ENCODE data around the gene CDS1.
A peak's percentile ranks its signal among the peaks of the same experiment; 100 is the strongest.
"Not testable (repeated sequence)": the region's sequence is repeated elsewhere in the genome, so short reads cannot be mapped to it uniquely, and the experiment has no call there.

Gene CDS1

DNA sequence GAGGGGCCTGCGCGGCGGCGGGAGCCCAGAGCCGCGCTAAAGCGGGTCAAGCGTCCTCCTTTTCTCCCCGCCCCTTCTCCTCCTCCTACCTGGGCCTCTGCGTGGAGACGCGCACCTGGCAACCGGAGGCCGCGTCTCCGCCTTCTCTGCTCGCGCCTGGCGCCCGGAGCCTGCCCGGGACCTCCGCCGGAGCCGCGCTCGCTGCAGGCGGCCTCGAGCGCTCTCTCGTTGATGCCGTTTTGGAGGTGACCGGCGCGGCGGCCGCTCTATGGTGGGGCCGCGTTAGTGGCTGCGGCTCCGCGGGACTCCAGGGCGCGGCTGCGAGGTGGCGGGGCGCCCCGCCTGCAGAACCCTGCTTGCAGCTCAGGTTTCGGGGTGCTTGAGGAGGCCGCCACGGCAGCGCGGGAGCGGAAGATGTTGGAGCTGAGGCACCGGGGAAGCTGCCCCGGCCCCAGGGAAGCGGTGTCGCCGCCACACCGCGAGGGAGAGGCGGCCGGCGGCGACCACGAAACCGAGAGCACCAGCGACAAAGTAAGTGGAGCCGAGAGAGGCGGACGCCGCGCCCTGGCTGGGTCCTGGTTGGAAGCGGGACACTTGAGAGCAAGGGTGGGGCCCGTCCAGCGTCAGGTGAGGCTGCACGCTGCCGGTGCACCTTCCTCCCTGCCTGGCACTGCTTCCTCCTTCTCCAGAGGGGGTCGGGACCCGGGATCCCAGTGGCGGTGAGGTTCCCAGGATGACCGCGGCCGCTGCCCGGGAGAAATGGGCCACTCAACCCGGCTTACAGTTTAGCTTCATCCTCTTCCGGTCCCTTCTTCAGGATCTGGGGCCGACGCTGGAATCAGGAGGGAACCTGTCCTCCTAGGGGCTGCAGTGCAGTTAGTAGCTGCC lies at the start of gene CDS1:
Gene CDS1, plus strand, starts transcription at position 140 of the 888 bp plus-strand sequence. Its CDS starts 275 bp downstream, at position 415.
- peak within 1 kb of the TSS; percentile 83 for H3K27ac ChIP-seq
- POLR2A ChIA-PET (ENCODE audit: low non-redundant PET), result no interaction called here
- CTCF ChIA-PET, result no interaction called here
- TF ChIP-seq, protein P1, sequence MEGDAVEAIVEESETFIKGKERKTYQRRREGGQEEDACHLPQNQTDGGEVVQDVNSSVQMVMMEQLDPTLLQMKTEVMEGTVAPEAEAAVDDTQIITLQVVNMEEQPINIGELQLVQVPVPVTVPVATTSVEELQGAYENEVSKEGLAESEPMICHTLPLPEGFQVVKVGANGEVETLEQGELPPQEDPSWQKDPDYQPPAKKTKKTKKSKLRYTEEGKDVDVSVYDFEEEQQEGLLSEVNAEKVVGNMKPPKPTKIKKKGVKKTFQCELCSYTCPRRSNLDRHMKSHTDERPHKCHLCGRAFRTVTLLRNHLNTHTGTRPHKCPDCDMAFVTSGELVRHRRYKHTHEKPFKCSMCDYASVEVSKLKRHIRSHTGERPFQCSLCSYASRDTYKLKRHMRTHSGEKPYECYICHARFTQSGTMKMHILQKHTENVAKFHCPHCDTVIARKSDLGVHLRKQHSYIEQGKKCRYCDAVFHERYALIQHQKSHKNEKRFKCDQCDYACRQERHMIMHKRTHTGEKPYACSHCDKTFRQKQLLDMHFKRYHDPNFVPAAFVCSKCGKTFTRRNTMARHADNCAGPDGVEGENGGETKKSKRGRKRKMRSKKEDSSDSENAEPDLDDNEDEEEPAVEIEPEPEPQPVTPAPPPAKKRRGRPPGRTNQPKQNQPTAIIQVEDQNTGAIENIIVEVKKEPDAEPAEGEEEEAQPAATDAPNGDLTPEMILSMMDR (conservative IDR thresholded peaks at IDR 0.05; ENCODE audit: low read depth), result no peak
- DNase-seq (ENCODE audit: low spot score), result peak; percentile 49

DNA sequence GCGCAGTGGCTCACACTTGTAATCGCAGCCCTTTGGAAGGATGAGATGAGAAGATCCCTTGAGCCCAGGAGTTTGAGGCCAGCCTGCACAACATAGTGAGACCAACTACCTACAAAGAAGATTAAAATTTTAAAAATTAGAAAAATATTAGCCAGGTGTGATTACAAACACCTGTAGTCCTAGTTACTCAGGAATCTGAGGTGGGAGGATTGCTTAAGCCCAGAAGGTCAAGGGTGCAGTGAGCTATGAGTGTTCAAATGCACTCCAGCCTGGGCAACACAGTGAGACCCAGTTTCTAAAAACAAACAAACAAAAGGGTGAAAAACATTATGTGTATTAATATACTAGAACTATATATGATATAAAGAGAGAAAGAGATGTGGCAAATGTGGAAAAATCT lies 47.0 kb upstream of the CDS1 start:
- no peak overlapping the region for H3K27ac ChIP-seq
- DNase-seq (ENCODE audit: low spot score), result no peak
- TF ChIP-seq, protein P1 (conservative IDR thresholded peaks at IDR 0.05; ENCODE audit: low read depth), result no peak
- ChIA-PET POLR2A (ENCODE audit: low non-redundant PET) (no interaction called here), CTCF (no interaction called here)

GRCh38 chr4:84545093-84545492 lies 37.8 kb upstream of the CDS1 start:
- POLR2A ChIA-PET (ENCODE audit: low non-redundant PET), result no interaction called here
- no peak for DNase-seq (ENCODE audit: low spot score)
- CTCF ChIA-PET, result interaction anchor here (0.6 kb wide), 3 partner anchors 39 to 1010 kb away, joined by 3 to 5 read pairs (median 4); no protein-coding TSS in a partner anchor
- H3K27ac ChIP-seq, result no peak overlapping the region
- TF ChIP-seq, protein P1 (conservative IDR thresholded peaks at IDR 0.05; ENCODE audit: low read depth), result no peak

DNA sequence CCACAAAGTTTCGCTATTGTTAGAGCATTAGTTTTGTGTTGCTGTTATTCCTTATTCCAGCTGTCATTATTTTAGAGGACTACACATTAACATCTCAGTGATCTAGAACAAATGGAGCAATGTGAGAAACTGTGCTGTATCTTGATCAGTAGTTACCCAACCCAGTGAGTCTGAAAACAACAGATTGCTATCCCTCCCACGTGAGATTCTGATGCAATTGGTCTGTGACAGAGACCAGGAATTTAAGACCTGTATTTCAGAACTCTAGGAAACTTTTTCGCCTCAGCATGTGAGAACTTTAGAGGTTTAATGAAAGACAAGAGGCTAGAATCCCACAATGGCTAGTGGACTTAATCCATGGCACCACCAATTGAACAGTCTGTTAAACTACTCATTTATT lies 35.7 kb upstream of the CDS1 start:
- no peak overlapping the region for H3K27ac ChIP-seq
- CTCF ChIA-PET, result no interaction called here
- TF ChIP-seq, protein P1 (conservative IDR thresholded peaks at IDR 0.05; ENCODE audit: low read depth), result no peak
- POLR2A ChIA-PET (ENCODE audit: low non-redundant PET), result no interaction called here
- no peak for DNase-seq (ENCODE audit: low spot score)

DNA sequence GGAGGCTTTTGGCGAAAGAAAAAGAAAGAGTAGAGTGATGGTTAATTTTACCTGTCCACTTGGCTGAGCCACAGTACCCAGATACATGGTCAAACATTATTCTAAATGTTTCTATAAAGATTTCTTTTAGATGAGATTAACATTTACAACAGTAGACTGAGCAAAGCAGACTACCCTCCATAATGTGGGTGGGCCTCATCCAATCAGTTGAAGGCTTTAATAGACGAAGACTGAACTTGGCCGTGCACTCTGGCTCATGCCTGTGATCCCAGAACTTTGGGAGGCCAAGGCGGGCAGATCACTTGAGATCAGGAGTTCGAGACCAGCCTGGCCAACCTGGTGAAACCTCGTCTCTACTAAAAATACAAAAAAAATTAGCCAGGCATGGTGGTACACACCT lies 33.7 kb upstream of the CDS1 start:
- CTCF ChIA-PET; POLR2A ChIA-PET (ENCODE audit: low non-redundant PET); DNase-seq (ENCODE audit: low spot score): not testable (repeated sequence)

DNA sequence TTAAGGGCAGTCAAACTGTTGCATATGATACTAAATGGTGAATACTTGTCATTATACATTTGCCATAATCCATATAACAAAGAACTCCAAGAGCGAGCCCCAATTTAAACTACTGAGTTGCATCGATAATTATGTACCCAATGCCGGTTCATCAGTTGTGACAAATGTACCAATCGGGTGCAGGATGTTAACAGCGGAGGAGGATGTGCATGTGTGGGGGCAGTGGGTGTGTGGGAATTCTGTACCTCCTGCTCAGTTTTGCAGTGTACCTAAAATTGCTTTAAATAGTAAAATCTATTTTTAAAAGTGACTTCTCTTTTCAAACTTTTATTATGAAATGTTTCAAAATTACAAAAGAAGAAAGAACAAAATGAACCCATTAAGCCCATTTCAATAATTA lies 20.8 kb upstream of the CDS1 start:
- H3K27ac ChIP-seq, result no peak overlapping the region
- POLR2A ChIA-PET (ENCODE audit: low non-redundant PET), result no interaction called here
- TF ChIP-seq, protein P1 (conservative IDR thresholded peaks at IDR 0.05; ENCODE audit: low read depth), result no peak
- no peak for DNase-seq (ENCODE audit: low spot score)
- CTCF ChIA-PET, result interaction anchor here (0.8 kb wide), 1 partner anchor 33 kb away, joined by 4 read pairs; no protein-coding TSS in a partner anchor

More for the DNA sequence above, 33.7 kb upstream of the CDS1 start:
- H3K27ac ChIP-seq, result not testable (repeated sequence)

GRCh38 chr4:84563002-84563401 lies 19.9 kb upstream of the CDS1 start:
- H3K27ac ChIP-seq, result no peak overlapping the region
- ChIA-PET CTCF (interaction anchor here (0.8 kb wide), 1 partner anchor 34 kb away, joined by 4 read pairs; no protein-coding TSS in a partner anchor), POLR2A (ENCODE audit: low non-redundant PET) (no interaction called here)
- DNase-seq (ENCODE audit: low spot score), result no peak
- TF ChIP-seq, protein P1 (conservative IDR thresholded peaks at IDR 0.05; ENCODE audit: low read depth), result no peak
